Osteocyte (in vitro differentiated cells): ENCODE data around the gene PRDM12. TPM values are rescaled to one million over a fixed set of nuclear protein-coding genes. Genes with fewer than 3 reads are reported as not detected.

Source experiments
- DNase-seq: peaks from one replicate; pipeline ENCODE4 v3.0.0; 2021; ENCODE audit warnings: mixed read lengths; ENCODE audit not compliant: unreplicated experiment; ENCODE audit errors: extremely low spot score
- H3K27ac Mint-ChIP-seq: one replicate; pipeline ENCODE4 v1.8.0; 2021; ENCODE audit warnings: mild to moderate bottlenecking, mixed read lengths; ENCODE audit not compliant: unreplicated experiment
- H3K27me3 Mint-ChIP-seq: one replicate; pipeline ENCODE4 v1.8.0; 2021; ENCODE audit warnings: mixed read lengths; ENCODE audit not compliant: unreplicated experiment
- H3K36me3 Mint-ChIP-seq: one replicate; pipeline ENCODE4 v1.8.0; 2021; ENCODE audit warnings: mixed read lengths; ENCODE audit not compliant: unreplicated experiment
- H3K4me1 Mint-ChIP-seq: one replicate; pipeline ENCODE4 v1.8.0; 2021; ENCODE audit warnings: mixed read lengths; ENCODE audit not compliant: unreplicated experiment
- H3K4me3 Mint-ChIP-seq: one replicate; pipeline ENCODE4 v1.8.0; 2021; ENCODE audit warnings: mild to moderate bottlenecking, moderate library complexity, mixed read lengths; ENCODE audit not compliant: unreplicated experiment
- H3K9me3 Mint-ChIP-seq: one replicate; pipeline ENCODE4 v1.8.0; 2021; ENCODE audit warnings: mixed read lengths; ENCODE audit not compliant: unreplicated experiment
- total RNA-seq: library from RNA; stranded (reverse); gene quantifications from 2 replicates; pipeline ENCODE4 v1.2.1, GENCODE V29; 2021
- TF ChIP-seq, protein P1 (sequence below): fragments of 200-600 bp; sonication (generic); IDR thresholded peaks from 2 replicates; pipeline ENCODE4 v1.5.0; 2021; ENCODE audit warnings: antibody characterized with exemption, mild to moderate bottlenecking, moderate library complexity

PRDM12 gene
- total RNA-seq, 1 donor from 2014 or later, result not detected

DNA sequence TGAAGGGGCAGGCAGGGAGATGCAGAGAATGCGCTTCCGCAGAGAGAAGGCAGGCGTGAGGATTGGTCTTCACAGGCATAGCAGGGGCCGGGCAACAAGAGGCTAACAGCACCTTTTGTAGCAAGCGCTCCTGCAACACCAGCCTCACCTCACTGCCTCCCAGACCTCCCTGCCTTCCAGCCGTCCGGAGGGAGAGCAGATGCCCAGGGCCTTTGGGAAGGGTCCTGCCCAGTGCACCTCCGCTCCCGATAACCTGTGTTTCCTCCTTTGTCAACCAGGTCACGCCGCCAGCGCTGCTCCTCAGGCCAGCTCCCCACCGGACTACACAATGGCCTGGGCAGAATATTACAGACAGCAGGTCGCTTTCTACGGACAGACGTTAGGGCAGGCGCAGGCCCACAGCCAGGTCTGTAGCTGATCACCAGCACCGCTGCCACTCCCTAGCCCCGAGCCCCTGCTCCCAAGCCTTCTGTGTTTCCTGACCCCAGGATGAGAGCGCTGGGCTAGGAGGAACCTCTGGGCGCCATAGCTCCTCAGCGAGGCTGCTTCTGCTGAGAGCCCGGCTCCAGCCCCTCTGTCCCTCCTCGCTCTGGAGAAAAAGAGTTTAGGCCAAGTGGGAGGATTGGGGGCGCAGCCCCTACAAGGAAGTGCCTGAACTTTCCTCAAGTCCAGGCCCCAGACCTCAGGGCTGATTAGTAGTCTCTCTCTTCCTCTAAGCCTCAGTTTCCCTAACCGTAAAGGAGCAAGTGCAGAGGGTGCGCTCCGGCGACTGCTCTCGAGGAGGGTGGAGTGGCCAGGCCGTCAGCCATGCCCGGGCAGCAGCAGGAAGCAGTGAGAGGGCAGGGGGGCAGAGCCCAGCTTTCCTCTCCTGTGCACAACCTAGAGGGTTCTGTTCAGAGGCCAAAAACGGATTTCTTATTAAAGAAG, 28.4 kb upstream of the PRDM12 start:
- no peaks in the 10 kb centered on the region for H3K4me1 Mint-ChIP-seq
- peaks cover 42% of the 10 kb centered on the region for H3K36me3 Mint-ChIP-seq
- DNase-seq, result no peak
- TF ChIP-seq, protein P1, sequence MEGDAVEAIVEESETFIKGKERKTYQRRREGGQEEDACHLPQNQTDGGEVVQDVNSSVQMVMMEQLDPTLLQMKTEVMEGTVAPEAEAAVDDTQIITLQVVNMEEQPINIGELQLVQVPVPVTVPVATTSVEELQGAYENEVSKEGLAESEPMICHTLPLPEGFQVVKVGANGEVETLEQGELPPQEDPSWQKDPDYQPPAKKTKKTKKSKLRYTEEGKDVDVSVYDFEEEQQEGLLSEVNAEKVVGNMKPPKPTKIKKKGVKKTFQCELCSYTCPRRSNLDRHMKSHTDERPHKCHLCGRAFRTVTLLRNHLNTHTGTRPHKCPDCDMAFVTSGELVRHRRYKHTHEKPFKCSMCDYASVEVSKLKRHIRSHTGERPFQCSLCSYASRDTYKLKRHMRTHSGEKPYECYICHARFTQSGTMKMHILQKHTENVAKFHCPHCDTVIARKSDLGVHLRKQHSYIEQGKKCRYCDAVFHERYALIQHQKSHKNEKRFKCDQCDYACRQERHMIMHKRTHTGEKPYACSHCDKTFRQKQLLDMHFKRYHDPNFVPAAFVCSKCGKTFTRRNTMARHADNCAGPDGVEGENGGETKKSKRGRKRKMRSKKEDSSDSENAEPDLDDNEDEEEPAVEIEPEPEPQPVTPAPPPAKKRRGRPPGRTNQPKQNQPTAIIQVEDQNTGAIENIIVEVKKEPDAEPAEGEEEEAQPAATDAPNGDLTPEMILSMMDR, result no peak
- H3K9me3 Mint-ChIP-seq, result no peaks in the 10 kb centered on the region
- H3K27ac Mint-ChIP-seq, result no peak overlapping the region
- no peak overlapping the region for H3K4me3 Mint-ChIP-seq
- no peaks in the 10 kb centered on the region for H3K27me3 Mint-ChIP-seq

- no peak overlapping the region for H3K27ac Mint-ChIP-seq
- H3K27me3 Mint-ChIP-seq, result no peaks in the 10 kb centered on the region
- H3K4me3 Mint-ChIP-seq, result no peak overlapping the region
- H3K36me3 Mint-ChIP-seq, result peaks cover 37% of the 10 kb centered on the region
- TF ChIP-seq, protein P1, result no peak
- H3K9me3 Mint-ChIP-seq, result no peaks in the 10 kb centered on the region
- no peaks in the 10 kb centered on the region for H3K4me1 Mint-ChIP-seq
- DNase-seq, result no peak
These were observed 27.8 kb upstream of the PRDM12 start for GRCh38 chr9:130636648-130637020.

DNA sequence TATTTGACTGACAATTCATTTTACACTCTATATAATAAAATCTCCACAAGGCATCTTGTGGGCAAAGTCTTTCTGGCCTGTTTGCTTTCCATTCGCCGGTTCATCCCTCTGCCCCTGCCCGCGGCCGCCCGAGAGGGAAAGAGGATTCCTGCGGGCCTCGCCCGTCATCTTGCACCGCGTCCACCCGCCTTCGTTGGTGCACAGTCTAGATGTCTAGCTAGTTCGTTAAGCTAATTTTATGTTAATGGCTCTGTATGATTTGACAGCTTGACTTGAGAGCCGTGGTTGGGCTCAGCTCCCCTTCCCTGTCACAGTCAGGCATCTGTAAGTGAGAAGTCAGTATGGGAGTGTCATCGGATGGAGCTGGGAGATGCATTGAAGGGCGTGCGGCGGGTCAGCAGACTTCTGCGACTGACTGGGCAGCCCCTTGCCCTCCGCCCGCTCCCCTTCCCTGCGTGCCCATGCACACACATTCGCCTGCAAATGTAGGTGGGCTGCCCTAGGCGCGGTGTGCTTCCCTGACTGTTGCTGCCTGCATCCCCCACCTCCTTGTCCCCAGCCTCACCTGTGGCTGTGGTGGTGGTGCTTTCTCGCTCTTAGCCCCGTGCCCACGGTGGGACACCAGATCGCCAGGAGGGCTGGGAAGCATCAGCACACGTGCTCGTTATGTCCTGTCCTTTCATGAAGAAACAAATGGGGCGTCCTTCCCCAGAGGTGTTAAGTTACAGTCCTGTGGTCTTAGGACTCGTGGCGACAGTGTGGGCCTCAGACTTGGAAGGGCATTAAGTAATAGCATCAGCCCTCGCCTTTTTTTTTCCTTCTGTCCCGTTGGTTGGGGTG, 25.9 kb upstream of the PRDM12 start:
- no peaks in the 10 kb centered on the region for H3K9me3 Mint-ChIP-seq
- H3K4me1 Mint-ChIP-seq, result no peaks in the 10 kb centered on the region
- no peak overlapping the region for H3K27ac Mint-ChIP-seq
- H3K4me3 Mint-ChIP-seq, result no peak overlapping the region
- peaks cover 31% of the 10 kb centered on the region for H3K36me3 Mint-ChIP-seq
- H3K27me3 Mint-ChIP-seq, result no peaks in the 10 kb centered on the region
- TF ChIP-seq, protein P1, result no peak
- DNase-seq, result no peak

DNA sequence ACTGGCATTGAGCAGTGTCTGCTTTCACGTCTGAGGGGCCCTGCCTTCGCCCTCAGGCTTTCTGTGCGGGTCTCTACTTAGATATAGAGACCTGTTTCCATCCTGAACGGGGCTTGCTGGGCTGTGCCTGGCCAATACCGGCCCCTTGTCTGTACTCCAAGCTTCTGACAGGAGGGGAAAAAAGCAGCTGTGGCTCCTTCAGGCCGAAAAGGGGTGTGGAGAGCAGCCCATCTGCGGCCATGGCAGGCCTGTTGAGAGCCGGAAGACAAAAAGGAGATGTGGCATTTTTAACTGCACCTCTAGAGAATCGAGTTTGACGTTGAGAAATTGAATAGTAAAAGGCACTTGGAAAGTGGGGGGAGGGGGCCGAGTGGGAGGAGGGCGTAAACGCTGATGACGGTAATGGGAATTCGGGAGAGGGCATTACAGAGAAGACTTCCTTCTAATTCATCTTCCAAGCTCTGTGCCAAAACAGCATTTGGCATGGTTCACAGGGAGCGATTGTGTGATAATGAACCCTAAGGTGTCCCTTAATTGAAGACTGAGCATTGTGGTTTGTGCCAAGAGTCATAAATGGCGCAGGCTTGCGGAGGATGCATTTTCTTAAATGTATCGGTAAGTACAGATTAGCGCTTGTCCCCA, 25.1 kb upstream of the PRDM12 start:
- no peaks in the 10 kb centered on the region for H3K9me3 Mint-ChIP-seq
- H3K4me3 Mint-ChIP-seq, result no peak overlapping the region
- DNase-seq, result no peak
- no peaks in the 10 kb centered on the region for H3K27me3 Mint-ChIP-seq
- H3K4me1 Mint-ChIP-seq, result no peaks in the 10 kb centered on the region
- peaks cover 31% of the 10 kb centered on the region for H3K36me3 Mint-ChIP-seq
- TF ChIP-seq, protein P1, result no peak
- H3K27ac Mint-ChIP-seq, result no peak overlapping the region
